Stimulated activated CD8-positive, alpha-beta memory T cell treated with anti-CD3 and anti-CD28 coated beads, Interleukin-12 subunit alpha, Interleukin-12 subunit beta, amount 100 ng/mL, for 24 hours (primary cell): ENCODE results near the gene RAB13.

Experiments
- DNase-seq: peaks from one replicate; pipeline ENCODE4 v3.0.0-alpha.2; 2020; ENCODE audit errors: extremely low read depth

The RAB13 gene

GRCh38 chr1:153977250-153978240 is 8.6 kb downstream of the RAB13 start, which contains the start of gene JTB:
JTB (minus strand) TSS chr1:153977674; CDS start chr1:153977252, 422 bp downstream.
- DNase-seq = peak; percentile 66

GRCh38 chr1:153976819-153977249 is 9.3 kb downstream of the RAB13 start:
- no peak for DNase-seq

- DNase-seq = no peak
Observed at GRCh38 chr1:153973525-153973924, 12.6 kb downstream of the RAB13 start.

- DNase-seq = no peak
Observed at GRCh38 chr1:153973071-153973470, 13.1 kb downstream of the RAB13 start.

- no peak for DNase-seq
Observed at GRCh38 chr1:153970346-153970745, 15.8 kb downstream of the RAB13 start.

- no peak for DNase-seq
Observed at GRCh38 chr1:153968972-153969371, 17.2 kb downstream of the RAB13 start.

- no peak for DNase-seq
Observed at GRCh38 chr1:153968408-153968807, 17.7 kb downstream of the RAB13 start.

- no peak for DNase-seq
Observed at GRCh38 chr1:153968000-153968363, 18.2 kb downstream of the RAB13 start.

GRCh38 chr1:153967107-153967999 is 18.8 kb downstream of the RAB13 start, which contains the start of gene CREB3L4:
CREB3L4 (plus strand) TSS chr1:153967902; CDS start chr1:153968526, 624 bp downstream.
- no peak for DNase-seq

- DNase-seq = no peak
Observed at GRCh38 chr1:153963850-153964331, 22.2 kb downstream of the RAB13 start.

GRCh38 chr1:153963030-153963849 is 22.9 kb downstream of the RAB13 start, which contains the start of gene SLC39A1:
SLC39A1 (minus strand) TSS chr1:153963537; CDS start chr1:153962715, 822 bp downstream.
- peak; percentile 94 for DNase-seq

- DNase-seq = no peak
Observed at GRCh38 chr1:153962088-153963029, 23.8 kb downstream of the RAB13 start.

GRCh38 chr1:153961421-153961820 is 24.7 kb downstream of the RAB13 start:
- DNase-seq = no peak

GRCh38 chr1:153960206-153960605 is 25.9 kb downstream of the RAB13 start:
- DNase-seq = no peak

- DNase-seq = no peak
Observed at GRCh38 chr1:153959454-153959853, 26.7 kb downstream of the RAB13 start.

- DNase-seq = no peak
Observed at GRCh38 chr1:153958961-153959260, 27.2 kb downstream of the RAB13 start.

GRCh38 chr1:153958111-153958960 is 27.8 kb downstream of the RAB13 start, which contains the start of gene CRTC2:
CRTC2 (minus strand) TSS chr1:153958612; CDS start chr1:153958497, 115 bp downstream.
- peak; percentile 94 for DNase-seq

- no peak for DNase-seq
Observed at GRCh38 chr1:153957744-153958110, 28.4 kb downstream of the RAB13 start.
